Endometrial microvascular endothelial cells (primary cell): ENCODE results near the gene ARSB. TPM values are rescaled to one million over a fixed set of nuclear protein-coding genes. Genes with fewer than 3 reads are reported as not detected.
"Not testable (repeated sequence)": the region's sequence is repeated elsewhere in the genome, so short reads cannot be mapped to it uniquely, and the experiment has no call there.

Experiments
- in situ Hi-C: cut with HindIII; loops from 2 replicates; pipeline ENCODE4 v1.10.0; 2017; ENCODE audit warnings: low sequenced_read_pairs, low pct_unique_long_range_greater_than_20kb; ENCODE audit errors: inconsistent ontology term
- total RNA-seq: library from RNA; depleted of rRNA; stranded (reverse); fragments of >200 nt; gene quantifications from one replicate; pipeline ENCODE4 v1.2.3, GENCODE V29; 2015; ENCODE audit errors: inconsistent ontology term

Gene ARSB
- total RNA-seq, 1 donor from 2014 or later = 20.3 TPM

- in situ Hi-C loops = no loop called here
Observed at GRCh38 chr5:78887384-78888118, 97.6 kb downstream of the ARSB start.

GRCh38 chr5:78886341-78887230 is 98.5 kb downstream of the ARSB start:
- in situ Hi-C loops = no loop called here

- in situ Hi-C loops = no loop called here
Observed at GRCh38 chr5:78881884-78882283, 103.2 kb downstream of the ARSB start.

- in situ Hi-C loops = no loop called here
Observed at GRCh38 chr5:78879516-78879915, 105.6 kb downstream of the ARSB start.

- in situ Hi-C loops = not testable (repeated sequence)
Observed at GRCh38 chr5:78866076-78866475, 119.0 kb downstream of the ARSB start.

GRCh38 chr5:78858364-78858763 is 126.7 kb downstream of the ARSB start:
- in situ Hi-C loops = no loop called here

GRCh38 chr5:78855026-78855425 is 130.1 kb downstream of the ARSB start:
- in situ Hi-C loops = no loop called here

- in situ Hi-C loops = not testable (repeated sequence)
Observed at GRCh38 chr5:78851891-78852290, 133.2 kb downstream of the ARSB start.

GRCh38 chr5:78845470-78845869 is 139.6 kb downstream of the ARSB start:
- in situ Hi-C loops = no loop called here

GRCh38 chr5:78843436-78843835 is 141.7 kb downstream of the ARSB start:
- in situ Hi-C loops = no loop called here

GRCh38 chr5:78841767-78842166 is 143.3 kb downstream of the ARSB start:
- in situ Hi-C loops = no loop called here

- in situ Hi-C loops = no loop called here
Observed at GRCh38 chr5:78838753-78839152, 146.4 kb downstream of the ARSB start.

GRCh38 chr5:78837836-78838235 is 147.3 kb downstream of the ARSB start:
- in situ Hi-C loops = no loop called here

- in situ Hi-C loops = no loop called here
Observed at GRCh38 chr5:78835176-78835575, 149.9 kb downstream of the ARSB start.

GRCh38 chr5:78833284-78833683 is 151.8 kb downstream of the ARSB start:
- in situ Hi-C loops = no loop called here

- in situ Hi-C loops = no loop called here
Observed at GRCh38 chr5:78830528-78831046, 154.5 kb downstream of the ARSB start.

- in situ Hi-C loops = no loop called here
Observed at GRCh38 chr5:78829811-78830527, 155.1 kb downstream of the ARSB start.

- in situ Hi-C loops = no loop called here
Observed at GRCh38 chr5:78827725-78828124, 157.4 kb downstream of the ARSB start.

- in situ Hi-C loops = no loop called here
Observed at GRCh38 chr5:78824831-78825281, 160.3 kb downstream of the ARSB start.
